HepG2 (cell line): ENCODE results near the gene VCP. TPM values are rescaled to one million over a fixed set of nuclear protein-coding genes. Genes with fewer than 3 reads are reported as not detected.

Source experiments
- AGO1 ChIP-seq: fragments of 200-400 bp; formaldehyde crosslinking; IDR thresholded peaks from 2 replicates; pipeline ENCODE4 v1.6.1; 2017; ENCODE audit warnings: mild to moderate bottlenecking, low read depth, low read length, moderate library complexity; ENCODE audit not compliant: poor library complexity, severe bottlenecking
- CREB1 ChIP-seq, 2 experiments: fragments of 450-650 bp in 1 of 2; IDR thresholded peaks; 2 replicates each; pipeline ENCODE4 v1.6.1; 2016 to 2017; ENCODE audit warnings: control low read depth in 1 of 2, mild to moderate bottlenecking in 1 of 2, missing compliant biosample characterization in 1 of 2, missing genetic modification characterization in 1 of 2
- DPF2 ChIP-seq: sonication (generic); formaldehyde crosslinking; IDR thresholded peaks from 2 replicates; pipeline ENCODE4 v1.4.0; 2020; ENCODE audit warnings: mild to moderate bottlenecking, low read depth, missing genetic modification reagents, borderline replicate concordance
- GTF2F1 ChIP-seq: fragments of 150-350 bp; IDR thresholded peaks from 2 replicates; pipeline ENCODE4 v1.6.1; 2014; ENCODE audit warnings: low read length
- HNRNPK ChIP-seq: fragments of 200-400 bp; formaldehyde crosslinking; IDR thresholded peaks from 2 replicates; pipeline ENCODE4 v1.6.1; 2018; ENCODE audit warnings: low read length, low read depth, moderate library complexity, mild to moderate bottlenecking; ENCODE audit not compliant: poor library complexity, severe bottlenecking
- HNRNPUL1 ChIP-seq: fragments of 200-400 bp; formaldehyde crosslinking; IDR thresholded peaks from 2 replicates; pipeline ENCODE4 v1.6.1; 2017; ENCODE audit warnings: low read depth, mild to moderate bottlenecking, low read length, moderate library complexity
- KDM5A ChIP-seq: fragments of 200-600 bp; sonication (generic); IDR thresholded peaks from 2 replicates; pipeline ENCODE4 v1.7.0; 2018; ENCODE audit warnings: antibody characterized with exemption, mild to moderate bottlenecking, low read length, borderline replicate concordance
- KLF6 ChIP-seq: IDR thresholded peaks from 2 replicates; pipeline ENCODE4 v1.8.0; 2016; ENCODE audit warnings: missing biosample characterization, missing genetic modification reagents
- NFE2 ChIP-seq: sonication (generic); formaldehyde crosslinking; IDR thresholded peaks from 2 replicates; pipeline ENCODE4 v1.4.0; 2020; ENCODE audit warnings: missing genetic modification reagents
- NFE2L2 ChIP-seq: fragments of 150-350 bp; IDR thresholded peaks from 2 replicates; pipeline ENCODE4 v1.6.1; 2014; ENCODE audit warnings: low read length
- POLR2A ChIP-seq, 2 experiments: IDR thresholded peaks; 2 replicates each; pipeline ENCODE4 v1.6.1; 2011; ENCODE audit warnings: low read depth in 2 of 2, low read length in 2 of 2, mild to moderate bottlenecking in 1 of 2, moderate library complexity in 1 of 2; ENCODE audit not compliant: insufficient read depth in 1 of 2
- PTBP1 ChIP-seq: fragments of 200-400 bp; formaldehyde crosslinking; IDR thresholded peaks from 2 replicates; pipeline ENCODE4 v1.6.1; 2018; ENCODE audit warnings: low read length, low read depth; ENCODE audit not compliant: poor library complexity, severe bottlenecking
- ZBTB3 ChIP-seq: sonication (generic); formaldehyde crosslinking; IDR thresholded peaks from 2 replicates; pipeline ENCODE4 v1.4.0; 2020; ENCODE audit warnings: low read depth, mild to moderate bottlenecking, moderate library complexity, missing genetic modification reagents, borderline replicate concordance
- ZKSCAN8 ChIP-seq: IDR thresholded peaks from 2 replicates; pipeline ENCODE4 v1.6.1; 2016; ENCODE audit warnings: borderline replicate concordance, missing genetic modification reagents, missing compliant biosample characterization
- ZMAT3 ChIP-seq: sonication (generic); formaldehyde crosslinking; conservative IDR thresholded peaks from 2 replicates; pipeline ENCODE4 v1.7.0; 2021; ENCODE audit warnings: missing genetic modification reagents
- ZNF441 ChIP-seq: sonication (generic); formaldehyde crosslinking; IDR thresholded peaks from 2 replicates; pipeline ENCODE4 v1.7.0; 2021; ENCODE audit warnings: missing genetic modification reagents, borderline replicate concordance
- ZSCAN22 ChIP-seq: sonication (generic); formaldehyde crosslinking; IDR thresholded peaks from 2 replicates; pipeline ENCODE4 v1.4.0; 2020; ENCODE audit warnings: mild to moderate bottlenecking, missing genetic modification reagents
- polyA plus RNA-seq, 8 experiments: library from polyadenylated mRNA; depleted of rRNA in 3 of 8; stranded (reverse) in 7 of 8; unstranded in 1 of 8; fragments of >200 nt; fragmentation: Illumina TruSeq in 4 of 8; extraction: Trizol in 4 of 8; gene quantifications; 2 replicates each; pipeline versions ENCODE4 v1.2.1 to v1.2.3, GENCODE V29; 2011 to 2016; ENCODE audit warnings: low read depth in 4 of 8, missing spikeins in 1 of 8, mixed read lengths in 1 of 8; ENCODE audit not compliant: insufficient read depth in 1 of 8
- total RNA-seq, 5 experiments: library from RNA; depleted of rRNA; stranded (reverse); fragments of >200 nt; fragmentation: Illumina TruSeq; extraction: Trizol; gene quantifications; 2 replicates each; pipeline ENCODE4 v1.2.3, GENCODE V29; 2016; ENCODE audit warnings: low read depth in 1 of 5
- TF ChIP-seq, protein P1 (sequence below): sonication (generic); formaldehyde crosslinking; IDR thresholded peaks from 2 replicates; pipeline ENCODE4 v1.4.0; 2020; ENCODE audit warnings: missing genetic modification reagents, mild to moderate bottlenecking, borderline replicate concordance
- TF ChIP-seq, protein P2 (sequence below): sonication (generic); formaldehyde crosslinking; IDR thresholded peaks from 2 replicates; pipeline ENCODE4 v1.5.0; 2020; ENCODE audit warnings: missing genetic modification reagents
- TF ChIP-seq, protein P3 (sequence below): IDR thresholded peaks from 2 replicates; pipeline ENCODE4 v1.6.1; 2018; ENCODE audit warnings: missing genetic modification reagents
- TF ChIP-seq, protein P4 (sequence below): IDR thresholded peaks from 2 replicates; pipeline ENCODE4 v1.6.1; 2016; ENCODE audit warnings: mild to moderate bottlenecking, missing biosample characterization, missing genetic modification reagents
- TF ChIP-seq, protein P5 (sequence below): sonication (generic); formaldehyde crosslinking; IDR thresholded peaks from 2 replicates; pipeline ENCODE4 v1.5.0; 2020; ENCODE audit warnings: missing genetic modification reagents, mild to moderate bottlenecking, borderline replicate concordance
- TF ChIP-seq, protein P6 (sequence below): sonication (generic); formaldehyde crosslinking; IDR thresholded peaks from 2 replicates; pipeline ENCODE4 v1.8.1; 2023; ENCODE audit warnings: mild to moderate bottlenecking, inconsistent platforms, moderate library complexity, missing genetic modification reagents, borderline replicate concordance

VCP gene
- total and polyA plus RNA-seq, 2 of the 13 experiments (the other 11 are each of a cell fraction or from before 2014, with no cell fraction given): 143 to 391 TPM

DNA sequence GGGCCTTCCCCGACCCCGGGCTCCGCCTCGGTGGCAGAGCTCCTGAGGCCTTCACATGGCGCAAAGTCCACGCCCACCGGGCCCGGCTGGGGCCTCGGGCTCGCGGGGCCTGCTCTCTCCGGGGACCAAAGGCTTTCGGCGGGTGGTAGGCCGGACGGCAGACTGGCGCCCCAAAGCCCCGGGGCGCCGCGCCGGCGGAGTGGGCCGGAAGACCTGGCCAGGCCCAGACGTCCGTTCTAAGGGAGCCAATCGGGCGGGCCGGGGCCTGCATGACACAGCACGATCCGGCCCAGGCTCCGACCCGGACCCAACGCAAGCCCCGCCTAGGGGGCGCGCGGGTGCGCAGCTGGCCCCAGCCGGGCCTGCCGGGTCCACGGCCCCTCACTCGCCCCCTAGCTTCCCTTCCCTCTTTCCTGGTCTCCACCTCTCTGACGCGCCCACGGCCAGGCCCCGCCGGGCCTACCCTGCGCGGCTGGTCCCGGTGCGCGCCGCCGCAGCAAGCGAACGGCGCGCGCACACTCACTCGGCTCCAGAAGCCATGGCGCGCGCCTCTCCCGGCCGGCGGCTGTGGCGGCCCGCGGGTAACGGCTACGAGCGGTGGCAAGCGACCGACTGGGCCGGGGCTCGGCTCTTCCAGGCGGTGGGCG, 488 bp downstream of the VCP start (continued):
- TF ChIP-seq, protein P1, sequence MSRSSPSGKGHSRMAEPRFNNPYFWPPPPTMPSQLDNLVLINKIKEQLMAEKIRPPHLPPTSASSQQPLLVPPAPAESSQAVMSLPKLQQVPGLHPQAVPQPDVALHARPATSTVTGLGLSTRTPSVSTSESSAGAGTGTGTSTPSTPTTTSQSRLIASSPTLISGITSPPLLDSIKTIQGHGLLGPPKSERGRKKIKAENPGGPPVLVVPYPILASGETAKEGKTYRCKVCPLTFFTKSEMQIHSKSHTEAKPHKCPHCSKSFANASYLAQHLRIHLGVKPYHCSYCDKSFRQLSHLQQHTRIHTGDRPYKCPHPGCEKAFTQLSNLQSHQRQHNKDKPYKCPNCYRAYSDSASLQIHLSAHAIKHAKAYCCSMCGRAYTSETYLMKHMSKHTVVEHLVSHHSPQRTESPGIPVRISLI (CRISPR knock-in tag): 0 out of 2 replicates have a peak, but pooled peaks have one; percentile 6
- TF ChIP-seq KDM5A (no peak), HNRNPUL1 (peak; percentile 68; the same call in 1 of the 2 replicates), HNRNPK (peak; percentile 95), KLF6 (peak; percentile 25; the same call in 1 of the 2 replicates), POLR2A (IDR thresholded peaks at IDR 0.05; ENCODE audit: insufficient read depth in 1 of 2, low read depth in 2 of 2, low read length in 2 of 2) (peak in 1 of 2 experiments; percentile 79; a peak in 2 of 4 replicates), CREB1 (IDR thresholded peaks at IDR 0.05) (peak; percentile 24; the same call in 1 of the 2 replicates), CREB1 (CRISPR knock-in tag; IDR thresholded peaks at IDR 0.05) (no peak), PTBP1 (no peak), GTF2F1 (peak; percentile 60; the same call in 1 of the 2 replicates), NFE2 (peak; percentile 72; the same call in 1 of the 2 replicates), ZSCAN22 (CRISPR knock-in tag) (no peak), DPF2 (CRISPR knock-in tag) (no peak), ZKSCAN8 (0 out of 2 replicates have a peak, but pooled peaks have one; percentile 29), ZBTB3 (peak; percentile 75; the same call in 1 of the 2 replicates), ZMAT3 (CRISPR knock-in tag) (peak; percentile 25; the same call in 1 of the 2 replicates), AGO1 (peak; percentile 71), NFE2L2 (peak; percentile 88), ZNF441 (CRISPR knock-in tag) (peak; percentile 50)
- TF ChIP-seq, protein P2, sequence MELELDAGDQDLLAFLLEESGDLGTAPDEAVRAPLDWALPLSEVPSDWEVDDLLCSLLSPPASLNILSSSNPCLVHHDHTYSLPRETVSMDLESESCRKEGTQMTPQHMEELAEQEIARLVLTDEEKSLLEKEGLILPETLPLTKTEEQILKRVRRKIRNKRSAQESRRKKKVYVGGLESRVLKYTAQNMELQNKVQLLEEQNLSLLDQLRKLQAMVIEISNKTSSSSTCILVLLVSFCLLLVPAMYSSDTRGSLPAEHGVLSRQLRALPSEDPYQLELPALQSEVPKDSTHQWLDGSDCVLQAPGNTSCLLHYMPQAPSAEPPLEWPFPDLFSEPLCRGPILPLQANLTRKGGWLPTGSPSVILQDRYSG: no peak; the same call in 1 of the 2 replicates
- TF ChIP-seq, protein P3, sequence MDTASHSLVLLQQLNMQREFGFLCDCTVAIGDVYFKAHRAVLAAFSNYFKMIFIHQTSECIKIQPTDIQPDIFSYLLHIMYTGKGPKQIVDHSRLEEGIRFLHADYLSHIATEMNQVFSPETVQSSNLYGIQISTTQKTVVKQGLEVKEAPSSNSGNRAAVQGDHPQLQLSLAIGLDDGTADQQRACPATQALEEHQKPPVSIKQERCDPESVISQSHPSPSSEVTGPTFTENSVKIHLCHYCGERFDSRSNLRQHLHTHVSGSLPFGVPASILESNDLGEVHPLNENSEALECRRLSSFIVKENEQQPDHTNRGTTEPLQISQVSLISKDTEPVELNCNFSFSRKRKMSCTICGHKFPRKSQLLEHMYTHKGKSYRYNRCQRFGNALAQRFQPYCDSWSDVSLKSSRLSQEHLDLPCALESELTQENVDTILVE (CRISPR knock-in tag): peak; percentile 82; the same call in 1 of the 2 replicates
- TF ChIP-seq, protein P4, sequence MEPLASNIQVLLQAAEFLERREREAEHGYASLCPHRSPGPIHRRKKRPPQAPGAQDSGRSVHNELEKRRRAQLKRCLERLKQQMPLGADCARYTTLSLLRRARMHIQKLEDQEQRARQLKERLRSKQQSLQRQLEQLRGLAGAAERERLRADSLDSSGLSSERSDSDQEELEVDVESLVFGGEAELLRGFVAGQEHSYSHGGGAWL (CRISPR knock-in tag): 0 out of 2 replicates have a peak, but pooled peaks have one; percentile 47
- TF ChIP-seq, protein P5, sequence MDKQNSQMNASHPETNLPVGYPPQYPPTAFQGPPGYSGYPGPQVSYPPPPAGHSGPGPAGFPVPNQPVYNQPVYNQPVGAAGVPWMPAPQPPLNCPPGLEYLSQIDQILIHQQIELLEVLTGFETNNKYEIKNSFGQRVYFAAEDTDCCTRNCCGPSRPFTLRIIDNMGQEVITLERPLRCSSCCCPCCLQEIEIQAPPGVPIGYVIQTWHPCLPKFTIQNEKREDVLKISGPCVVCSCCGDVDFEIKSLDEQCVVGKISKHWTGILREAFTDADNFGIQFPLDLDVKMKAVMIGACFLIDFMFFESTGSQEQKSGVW (CRISPR knock-in tag): 0 out of 2 replicates have a peak, but pooled peaks have one; percentile 38
- TF ChIP-seq, protein P6, sequence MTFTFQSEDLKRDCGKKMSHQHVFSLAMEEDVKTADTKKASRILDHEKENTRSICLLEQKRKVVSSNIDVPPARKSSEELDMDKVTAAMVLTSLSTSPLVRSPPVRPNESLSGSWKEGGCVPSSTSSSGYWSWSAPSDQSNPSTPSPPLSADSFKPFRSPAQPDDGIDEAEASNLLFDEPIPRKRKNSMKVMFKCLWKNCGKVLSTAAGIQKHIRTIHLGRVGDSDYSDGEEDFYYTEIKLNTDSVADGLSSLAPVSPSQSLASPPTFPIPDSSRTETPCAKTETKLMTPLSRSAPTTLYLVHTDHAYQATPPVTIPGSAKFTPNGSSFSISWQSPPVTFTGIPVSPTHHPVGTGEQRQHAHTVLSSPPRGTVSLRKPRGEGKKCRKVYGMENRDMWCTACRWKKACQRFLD (CRISPR knock-in tag): peak; percentile 44; the same call in 1 of the 2 replicates
